Measurements from ENCODE around the gene C15orf62. TPM values are rescaled to one million over a fixed set of nuclear protein-coding genes. Genes with fewer than 3 reads are reported as not detected.

Gene C15orf62
- total RNA-seq, 2 donors from 2014 or later, result 0.54 TPM; not detected in 1

DNA sequence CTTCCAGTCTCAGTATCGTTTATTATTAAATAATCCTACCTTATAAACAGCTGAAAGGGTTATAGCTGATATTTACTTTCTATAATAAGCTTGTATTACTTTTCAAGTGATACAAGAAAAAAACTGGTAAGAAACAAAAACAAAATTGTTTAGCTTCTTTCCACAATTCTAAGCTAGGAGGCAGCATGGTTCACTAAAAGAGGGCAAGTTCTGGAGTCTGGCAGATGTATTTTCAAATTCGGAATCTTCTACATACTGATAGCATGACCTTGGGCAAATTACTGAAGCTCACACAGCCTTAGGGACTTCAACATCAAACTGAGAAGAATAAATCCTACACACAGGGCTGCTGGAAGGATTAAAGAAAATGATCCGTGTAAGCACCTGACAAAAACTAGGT lies 15.4 kb downstream of the C15orf62 start:
- DNase-seq (ENCODE audit: low spot score) (no peak), ATAC-seq (ENCODE audit: insufficient number of reproducible peaks, low FRiP score, low read depth) (no peak)
- Histone ChIP-seq H3K4me3 (no peak overlapping the region), H3K4me1 (ENCODE audit: control insufficient read depth in 1 of 2, low read depth in 2 of 2) (peaks cover 12 to 14% of the 10 kb centered on the region in 2 donors), H3K27me3 (replicated peaks; ENCODE audit: insufficient read depth) (no peaks in the 10 kb centered on the region), H3K36me3 (no peaks in the 10 kb centered on the region), H3K9me3 (no peaks in the 10 kb centered on the region), H3K27ac (no peak overlapping the region)
- TF ChIP-seq, protein P1, sequence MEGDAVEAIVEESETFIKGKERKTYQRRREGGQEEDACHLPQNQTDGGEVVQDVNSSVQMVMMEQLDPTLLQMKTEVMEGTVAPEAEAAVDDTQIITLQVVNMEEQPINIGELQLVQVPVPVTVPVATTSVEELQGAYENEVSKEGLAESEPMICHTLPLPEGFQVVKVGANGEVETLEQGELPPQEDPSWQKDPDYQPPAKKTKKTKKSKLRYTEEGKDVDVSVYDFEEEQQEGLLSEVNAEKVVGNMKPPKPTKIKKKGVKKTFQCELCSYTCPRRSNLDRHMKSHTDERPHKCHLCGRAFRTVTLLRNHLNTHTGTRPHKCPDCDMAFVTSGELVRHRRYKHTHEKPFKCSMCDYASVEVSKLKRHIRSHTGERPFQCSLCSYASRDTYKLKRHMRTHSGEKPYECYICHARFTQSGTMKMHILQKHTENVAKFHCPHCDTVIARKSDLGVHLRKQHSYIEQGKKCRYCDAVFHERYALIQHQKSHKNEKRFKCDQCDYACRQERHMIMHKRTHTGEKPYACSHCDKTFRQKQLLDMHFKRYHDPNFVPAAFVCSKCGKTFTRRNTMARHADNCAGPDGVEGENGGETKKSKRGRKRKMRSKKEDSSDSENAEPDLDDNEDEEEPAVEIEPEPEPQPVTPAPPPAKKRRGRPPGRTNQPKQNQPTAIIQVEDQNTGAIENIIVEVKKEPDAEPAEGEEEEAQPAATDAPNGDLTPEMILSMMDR (IDR thresholded peaks at IDR 0.05), result no peak

DNA sequence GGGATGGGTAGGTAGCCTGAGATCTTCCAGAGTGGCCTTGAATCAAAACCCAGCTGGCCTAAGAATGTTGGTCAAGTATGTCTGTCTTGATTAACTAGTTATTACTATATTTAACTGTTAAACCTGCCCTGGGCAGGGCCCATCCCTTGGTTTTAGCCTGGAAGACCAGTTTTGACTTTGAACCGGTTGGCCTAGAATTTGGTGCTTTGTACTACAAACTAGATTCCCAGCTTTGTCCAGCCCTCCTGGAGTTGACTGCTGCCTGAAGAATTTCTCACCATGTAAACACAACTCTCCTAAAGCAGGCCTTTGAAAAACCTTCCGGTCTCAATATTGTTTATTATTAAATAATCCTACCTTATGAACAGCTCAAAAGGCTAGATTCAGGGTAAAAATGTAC lies 16.0 kb downstream of the C15orf62 start:
- no peak for DNase-seq (ENCODE audit: low spot score)
- ATAC-seq (ENCODE audit: insufficient number of reproducible peaks, low FRiP score, low read depth), result no peak
- Histone ChIP-seq H3K36me3 (no peaks in the 10 kb centered on the region), H3K9me3 (no peaks in the 10 kb centered on the region), H3K4me3 (no peak overlapping the region), H3K27ac (no peak overlapping the region), H3K4me1 (ENCODE audit: control insufficient read depth in 1 of 2, low read depth in 2 of 2) (peaks cover 14% of the 10 kb centered on the region in 2 donors), H3K27me3 (replicated peaks; ENCODE audit: insufficient read depth) (no peaks in the 10 kb centered on the region)
- TF ChIP-seq, protein P1 (IDR thresholded peaks at IDR 0.05), result no peak

DNA sequence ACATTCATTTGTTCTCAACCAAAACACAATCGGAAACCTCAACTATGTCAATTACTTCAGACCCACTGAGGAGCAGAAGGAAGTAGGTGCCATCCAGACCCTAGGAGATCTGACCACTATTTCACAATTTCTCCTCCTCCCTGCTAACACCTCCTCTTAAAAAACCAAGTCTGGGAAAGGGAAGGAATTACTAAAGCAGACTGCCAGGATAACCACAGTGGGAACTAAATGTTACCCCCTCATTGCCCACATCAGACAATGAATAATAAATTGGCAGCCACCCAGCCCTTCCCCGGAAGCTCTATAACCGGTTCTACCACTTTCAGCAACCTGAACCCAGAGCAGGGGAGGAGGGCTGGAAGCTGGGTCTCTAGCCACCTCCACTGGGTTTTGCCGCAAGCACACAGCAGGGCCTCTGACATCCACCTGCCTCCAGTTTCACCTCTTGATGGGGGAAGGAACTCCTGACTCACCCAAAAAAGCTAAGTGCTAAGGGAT lies 17.6 kb downstream of the C15orf62 start:
- Histone ChIP-seq H3K36me3 (no peaks in the 10 kb centered on the region), H3K27ac (no peak overlapping the region), H3K4me3 (no peak overlapping the region), H3K27me3 (replicated peaks; ENCODE audit: insufficient read depth) (no peaks in the 10 kb centered on the region), H3K9me3 (no peaks in the 10 kb centered on the region), H3K4me1 (ENCODE audit: control insufficient read depth in 1 of 2, low read depth in 2 of 2) (peaks cover 14 to 15% of the 10 kb centered on the region in 2 donors)
- TF ChIP-seq, protein P1 (IDR thresholded peaks at IDR 0.05), result no peak
- no peak for DNase-seq (ENCODE audit: low spot score)
- no peak for ATAC-seq (ENCODE audit: insufficient number of reproducible peaks, low FRiP score, low read depth)

DNA sequence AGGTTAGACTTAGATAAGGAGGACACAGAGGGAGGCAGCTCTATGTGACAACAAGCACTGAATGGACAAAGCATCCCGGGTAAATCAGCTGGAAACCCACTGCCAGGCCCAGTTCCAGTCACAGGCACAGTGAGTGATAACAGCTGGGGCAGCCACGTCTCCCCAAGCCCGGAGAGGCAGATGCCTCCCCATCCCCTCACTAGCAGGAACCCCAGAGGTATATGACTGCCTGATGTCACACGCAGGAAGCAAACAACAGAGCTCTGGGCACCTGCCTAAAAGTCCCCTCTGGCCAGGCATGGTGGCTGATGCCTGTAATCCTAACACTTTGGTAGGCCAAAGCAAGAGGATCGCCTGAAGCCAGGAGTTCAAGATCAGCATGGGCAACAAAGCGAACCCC lies 18.2 kb downstream of the C15orf62 start:
- TF ChIP-seq, protein P1 (IDR thresholded peaks at IDR 0.05), result no peak
- Histone ChIP-seq H3K27me3 (replicated peaks; ENCODE audit: insufficient read depth) (no peaks in the 10 kb centered on the region), H3K4me1 (ENCODE audit: control insufficient read depth in 1 of 2, low read depth in 2 of 2) (peaks cover 14 to 15% of the 10 kb centered on the region in 2 donors), H3K4me3 (no peak overlapping the region), H3K36me3 (no peaks in the 10 kb centered on the region), H3K27ac (no peak overlapping the region), H3K9me3 (no peaks in the 10 kb centered on the region)
- ATAC-seq (ENCODE audit: insufficient number of reproducible peaks, low FRiP score, low read depth), result no peak
- no peak for DNase-seq (ENCODE audit: low spot score)

DNA sequence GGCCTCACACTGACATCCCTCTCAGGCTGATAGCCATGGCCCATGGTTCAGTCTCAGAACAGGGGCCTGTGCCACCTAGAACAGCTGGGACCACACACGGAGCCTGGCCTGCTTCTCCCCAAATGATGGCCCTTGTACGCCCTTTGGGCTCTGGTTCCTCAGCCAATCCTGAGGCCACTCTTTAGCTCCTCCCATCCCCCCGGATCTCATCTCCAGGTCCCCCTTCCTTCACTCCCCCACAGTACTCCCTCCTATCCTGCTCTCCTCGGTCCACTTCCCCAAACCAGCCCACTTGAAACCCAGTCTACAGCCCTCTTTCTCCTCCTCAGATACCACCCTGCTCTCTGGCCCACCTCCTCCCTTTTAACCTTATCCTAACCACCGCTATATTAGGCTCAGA lies 19.3 kb downstream of the C15orf62 start:
- peaks cover 14 to 15% of the 10 kb centered on the region in 2 donors for H3K4me1 ChIP-seq (ENCODE audit: control insufficient read depth in 1 of 2, low read depth in 2 of 2)
- H3K4me3 ChIP-seq, result no peak overlapping the region
- H3K9me3 ChIP-seq, result no peaks in the 10 kb centered on the region
- no peak for ATAC-seq (ENCODE audit: insufficient number of reproducible peaks, low FRiP score, low read depth)
- TF ChIP-seq, protein P1 (IDR thresholded peaks at IDR 0.05), result no peak
- H3K27ac ChIP-seq, result no peak overlapping the region
- H3K36me3 ChIP-seq, result no peaks in the 10 kb centered on the region
- H3K27me3 ChIP-seq (replicated peaks; ENCODE audit: insufficient read depth), result no peaks in the 10 kb centered on the region
- no peak for DNase-seq (ENCODE audit: low spot score)

Data from thoracic aorta (tissue), 2 donors.